ENCODE data around the gene PHTF2.

DNA sequence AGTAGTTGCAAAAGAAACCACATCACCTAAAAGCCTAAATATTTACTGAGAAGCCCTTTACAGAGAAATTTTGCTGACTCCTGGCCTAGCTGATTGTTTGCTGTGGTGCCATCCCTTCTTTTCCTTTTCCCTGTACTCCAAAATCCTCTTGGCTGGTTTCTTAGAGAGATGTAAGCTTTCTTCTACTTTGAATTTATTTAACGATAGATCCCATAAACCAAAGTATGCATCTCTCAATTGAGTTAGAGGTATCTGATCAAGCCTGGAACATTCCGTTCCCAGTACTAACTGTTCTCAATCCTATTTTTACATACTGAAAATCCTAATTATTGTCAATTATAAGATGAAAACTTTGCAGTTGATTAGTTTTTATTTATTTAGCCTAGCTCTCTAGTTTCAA is 6.6 kb upstream of the PHTF2 start:
- TF ChIP-seq, protein P1, sequence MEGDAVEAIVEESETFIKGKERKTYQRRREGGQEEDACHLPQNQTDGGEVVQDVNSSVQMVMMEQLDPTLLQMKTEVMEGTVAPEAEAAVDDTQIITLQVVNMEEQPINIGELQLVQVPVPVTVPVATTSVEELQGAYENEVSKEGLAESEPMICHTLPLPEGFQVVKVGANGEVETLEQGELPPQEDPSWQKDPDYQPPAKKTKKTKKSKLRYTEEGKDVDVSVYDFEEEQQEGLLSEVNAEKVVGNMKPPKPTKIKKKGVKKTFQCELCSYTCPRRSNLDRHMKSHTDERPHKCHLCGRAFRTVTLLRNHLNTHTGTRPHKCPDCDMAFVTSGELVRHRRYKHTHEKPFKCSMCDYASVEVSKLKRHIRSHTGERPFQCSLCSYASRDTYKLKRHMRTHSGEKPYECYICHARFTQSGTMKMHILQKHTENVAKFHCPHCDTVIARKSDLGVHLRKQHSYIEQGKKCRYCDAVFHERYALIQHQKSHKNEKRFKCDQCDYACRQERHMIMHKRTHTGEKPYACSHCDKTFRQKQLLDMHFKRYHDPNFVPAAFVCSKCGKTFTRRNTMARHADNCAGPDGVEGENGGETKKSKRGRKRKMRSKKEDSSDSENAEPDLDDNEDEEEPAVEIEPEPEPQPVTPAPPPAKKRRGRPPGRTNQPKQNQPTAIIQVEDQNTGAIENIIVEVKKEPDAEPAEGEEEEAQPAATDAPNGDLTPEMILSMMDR (IDR thresholded peaks at IDR 0.05) = no peak
- TF ChIP-seq POLR2A (IDR thresholded peaks at IDR 0.05) = no peak

All from Peyer's patch (tissue), 4 donors.